Left forelimb (tissue), 1 donor: ENCODE results near the gene IKBKE.
"Not testable (repeated sequence)": the region's sequence is repeated elsewhere in the genome, so short reads cannot be mapped to it uniquely, and the experiment has no call there.

Source experiments
- DNase-seq: peaks from one replicate; pipeline ENCODE4 v3.0.0-alpha.2; 2018; ENCODE audit warnings: low spot score

IKBKE gene

GRCh38 chr1:206476058-206476457 lies 5.8 kb downstream of the IKBKE start:
- DNase-seq: no peak

- DNase-seq: no peak
These were observed 6.3 kb downstream of the IKBKE start for GRCh38 chr1:206476591-206476990.

GRCh38 chr1:206477110-206477509 lies 6.8 kb downstream of the IKBKE start:
- no peak for DNase-seq

GRCh38 chr1:206477581-206478380 lies 7.5 kb downstream of the IKBKE start:
- no peak for DNase-seq

DNA sequence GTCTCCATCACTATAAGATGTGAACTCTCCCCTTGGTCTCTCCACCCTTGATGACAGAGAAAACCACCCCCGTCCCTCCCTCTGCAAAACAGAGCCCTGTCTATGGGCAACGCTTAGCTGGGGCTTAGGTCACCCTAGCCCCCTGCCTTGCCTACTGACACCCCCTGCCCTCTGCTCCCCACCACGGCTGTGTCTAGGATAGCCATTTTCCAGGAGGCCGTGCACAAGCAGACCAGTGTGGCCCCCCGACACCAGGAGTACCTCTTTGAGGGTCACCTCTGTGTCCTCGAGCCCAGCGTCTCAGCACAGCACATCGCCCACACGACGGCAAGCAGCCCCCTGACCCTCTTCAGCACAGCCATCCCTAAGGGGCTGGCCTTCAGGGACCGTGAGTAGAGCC lies 8.5 kb downstream of the IKBKE start:
- DNase-seq: no peak

GRCh38 chr1:206479183-206480125 lies 9.2 kb downstream of the IKBKE start:
- no peak for DNase-seq

DNA sequence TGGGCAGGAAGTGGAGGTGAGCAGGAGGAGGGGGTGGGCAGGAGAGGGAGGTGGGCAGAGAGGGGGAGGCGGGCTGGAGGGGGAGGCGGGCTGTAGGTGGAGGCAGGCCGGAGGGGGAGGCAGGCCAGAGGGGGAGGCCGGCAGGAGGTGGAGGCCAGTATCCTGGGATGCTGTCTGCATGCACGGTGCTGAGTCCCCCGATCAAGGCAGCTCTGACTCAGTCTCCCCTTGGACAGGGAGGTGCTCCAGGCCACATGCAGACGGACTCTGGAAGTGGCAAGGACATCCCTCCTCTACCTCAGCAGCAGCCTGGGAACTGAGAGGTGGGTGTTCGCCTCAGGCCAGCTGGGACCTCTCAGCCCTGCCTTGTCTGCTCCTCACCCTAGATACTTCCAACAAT lies 9.9 kb downstream of the IKBKE start:
- DNase-seq: no peak

DNA sequence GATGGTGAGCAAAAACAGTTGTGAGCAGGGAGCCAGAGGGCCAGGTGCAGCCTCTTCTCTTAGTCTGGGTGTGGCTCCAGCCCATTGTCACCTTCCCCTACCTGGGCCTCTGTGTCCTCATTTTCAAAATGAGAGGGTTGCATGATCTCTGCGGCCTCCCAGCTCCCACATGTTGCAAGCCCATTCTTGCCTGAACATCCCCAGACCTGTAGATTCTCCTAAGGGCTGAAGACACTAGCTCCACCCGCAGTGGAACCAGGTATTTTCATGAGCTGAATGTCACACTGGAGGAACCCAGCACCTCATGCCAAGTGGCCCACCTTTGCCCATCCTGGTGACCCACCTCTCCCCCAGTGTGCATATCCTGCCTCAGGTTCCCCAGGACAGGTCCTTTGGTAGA lies 12.3 kb downstream of the IKBKE start:
- DNase-seq: no peak

DNA sequence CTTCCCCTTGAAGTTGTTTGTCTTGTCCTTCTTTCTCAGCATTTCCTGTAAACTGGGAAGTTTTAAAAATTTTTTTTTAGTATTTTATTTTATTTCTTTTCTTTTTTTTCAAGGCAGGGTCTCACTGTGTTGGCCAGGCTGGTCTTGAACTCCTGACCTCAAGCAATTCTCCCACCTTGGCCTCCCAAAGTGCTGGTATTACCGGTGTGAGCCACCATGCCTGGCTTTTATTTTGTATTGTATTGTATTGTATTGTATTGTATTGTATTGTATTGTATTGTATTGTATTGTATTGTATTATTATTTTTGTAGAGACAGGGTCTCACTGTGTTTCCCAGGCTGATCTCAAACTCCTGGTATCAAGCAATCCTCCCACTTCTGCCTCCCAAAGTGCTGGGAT lies 13.6 kb downstream of the IKBKE start:
- DNase-seq: not testable (repeated sequence)

DNA sequence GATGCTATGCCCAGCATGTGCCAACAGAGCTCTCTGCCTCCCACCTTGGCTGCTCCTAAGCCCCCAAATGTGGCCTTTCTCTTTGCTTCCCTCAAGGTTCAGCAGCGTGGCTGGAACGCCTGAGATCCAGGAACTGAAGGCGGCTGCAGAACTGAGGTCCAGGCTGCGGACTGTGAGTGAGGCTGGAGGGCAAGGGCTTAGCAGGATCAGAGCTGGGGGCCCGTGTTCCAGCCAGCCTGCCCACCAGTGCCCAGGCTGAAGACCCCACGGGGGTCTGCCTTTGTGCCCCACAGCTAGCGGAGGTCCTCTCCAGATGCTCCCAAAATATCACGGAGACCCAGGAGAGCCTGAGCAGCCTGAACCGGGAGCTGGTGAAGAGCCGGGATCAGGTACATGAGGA lies 14.6 kb downstream of the IKBKE start:
- no peak for DNase-seq

- DNase-seq: no peak
These were observed 16.9 kb downstream of the IKBKE start for GRCh38 chr1:206486995-206487788.

- DNase-seq: no peak
These were observed 17.7 kb downstream of the IKBKE start for GRCh38 chr1:206487970-206488369.

DNA sequence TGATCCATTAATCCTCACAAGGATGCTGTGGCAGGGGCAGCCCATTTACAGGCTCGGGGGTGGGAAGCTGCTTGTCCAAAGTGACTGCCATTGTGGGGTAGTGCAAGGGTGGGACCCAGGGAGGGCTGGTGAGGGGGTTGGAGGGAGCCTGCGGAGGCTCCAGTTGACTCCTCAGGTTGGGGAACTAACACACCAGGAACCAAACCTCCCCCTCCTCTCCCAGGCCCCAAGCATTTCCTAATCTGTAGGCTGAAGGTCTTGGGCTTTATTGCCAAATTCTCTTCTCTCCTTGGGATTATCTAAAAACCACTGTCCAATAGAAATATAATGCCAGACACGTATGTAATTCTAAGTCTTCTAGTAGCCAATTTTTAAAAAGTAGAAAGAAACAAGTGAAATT lies 18.2 kb downstream of the IKBKE start:
- DNase-seq: no peak

DNA sequence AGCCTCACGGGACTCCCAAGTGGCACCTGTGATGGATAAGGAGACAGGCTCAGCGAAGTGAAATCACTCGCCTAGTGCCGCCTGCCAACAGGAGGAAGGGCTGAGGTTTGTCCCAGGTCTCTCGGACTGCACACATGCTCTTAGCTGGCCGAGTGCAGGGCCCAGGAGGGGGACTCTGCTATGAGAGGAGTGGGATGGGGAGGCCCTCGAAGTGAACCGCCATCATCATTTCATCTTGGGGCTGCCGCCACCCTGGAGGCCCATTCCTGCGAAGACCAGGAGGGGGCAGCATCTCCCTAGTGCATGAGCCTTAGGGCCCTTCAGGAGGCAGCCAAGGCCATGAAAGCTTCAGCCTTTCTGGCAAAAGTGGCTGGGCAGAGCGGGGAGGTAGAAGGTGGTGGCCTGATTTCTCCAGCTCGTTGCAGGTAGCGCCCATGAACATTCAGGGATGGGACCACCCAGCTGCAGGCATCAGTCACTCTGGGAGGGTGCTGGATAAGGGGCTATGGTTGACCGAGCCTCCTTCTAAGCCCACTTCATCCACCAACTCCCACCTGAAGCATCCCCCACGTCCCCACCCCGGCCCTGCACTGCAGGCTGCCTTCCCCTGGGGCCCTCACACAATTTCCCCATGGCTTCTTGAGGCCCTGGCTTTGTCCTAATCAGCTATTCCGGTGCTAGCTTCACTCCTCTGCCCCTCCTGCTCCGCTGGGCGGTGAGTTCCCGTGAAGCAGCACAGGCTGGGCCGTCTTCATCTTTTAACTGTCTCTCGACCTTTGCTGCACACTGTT lies 19.9 kb downstream of the IKBKE start:
- DNase-seq: peak; percentile 77

GRCh38 chr1:206490771-206491405 lies 20.6 kb downstream of the IKBKE start:
- no peak for DNase-seq

DNA sequence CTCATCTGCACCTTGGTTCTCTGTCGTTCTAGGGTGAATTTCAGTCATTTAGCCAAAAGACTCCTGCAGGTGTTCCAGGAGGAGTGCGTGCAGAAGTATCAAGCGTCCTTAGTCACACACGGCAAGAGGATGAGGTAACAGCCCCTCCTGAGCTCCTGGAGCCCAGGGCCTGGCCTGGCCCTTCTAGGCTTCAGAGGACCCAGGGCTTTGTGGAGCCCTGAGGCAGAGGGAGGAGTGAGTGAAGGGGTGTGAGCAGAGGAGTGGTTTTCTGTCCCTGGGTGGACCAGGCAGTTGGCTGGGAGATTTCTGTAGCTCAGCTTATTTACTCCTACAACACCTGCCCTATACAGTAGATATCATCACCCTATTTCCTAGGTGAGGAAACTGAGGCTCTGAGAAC lies 21.3 kb downstream of the IKBKE start:
- no peak for DNase-seq

GRCh38 chr1:206492589-206492988 lies 22.3 kb downstream of the IKBKE start:
- no peak for DNase-seq

- no peak for DNase-seq
These were observed 23.0 kb downstream of the IKBKE start for GRCh38 chr1:206493279-206493678.

- no peak for DNase-seq
These were observed 24.8 kb downstream of the IKBKE start for GRCh38 chr1:206495011-206495461.

- DNase-seq: no peak
These were observed 25.3 kb downstream of the IKBKE start for GRCh38 chr1:206495493-206496046.
